NCI-H1092 (cell line): ENCODE measurements around the gene NEAT1.
"Not testable (repeated sequence)": the region's sequence is repeated elsewhere in the genome, so short reads cannot be mapped to it uniquely, and the experiment has no call there.

Source experiments
- DNase-seq: peaks from one replicate; lab custom pipeline; 2025; lab: John Stamatoyannopoulos, UW

Gene NEAT1

GRCh38 chr11:65448418-65449105 is 26.0 kb downstream of the NEAT1 start:
- no peak for DNase-seq

DNA sequence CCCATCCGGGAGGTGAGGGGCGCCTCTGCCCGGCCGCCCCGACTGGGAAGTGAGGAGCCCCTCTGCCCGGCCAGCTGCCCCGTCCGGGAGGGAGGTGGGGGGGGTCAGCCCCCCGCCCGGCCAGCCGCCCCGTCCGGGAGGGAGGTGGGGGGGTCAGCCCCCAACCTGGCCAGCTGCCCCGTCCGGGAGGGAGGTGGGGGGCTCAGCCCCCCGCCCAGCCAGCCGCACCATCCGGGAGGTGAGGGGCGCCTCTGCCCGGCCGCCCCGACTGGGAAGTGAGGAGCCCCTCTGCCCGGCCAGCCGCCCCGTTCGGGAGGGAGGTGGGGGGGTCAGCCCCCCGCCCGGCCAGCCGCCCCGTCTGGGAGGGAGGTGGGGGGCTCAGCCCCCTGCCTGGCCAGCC is 28.7 kb downstream of the NEAT1 start:
- DNase-seq, result not testable (repeated sequence)

DNA sequence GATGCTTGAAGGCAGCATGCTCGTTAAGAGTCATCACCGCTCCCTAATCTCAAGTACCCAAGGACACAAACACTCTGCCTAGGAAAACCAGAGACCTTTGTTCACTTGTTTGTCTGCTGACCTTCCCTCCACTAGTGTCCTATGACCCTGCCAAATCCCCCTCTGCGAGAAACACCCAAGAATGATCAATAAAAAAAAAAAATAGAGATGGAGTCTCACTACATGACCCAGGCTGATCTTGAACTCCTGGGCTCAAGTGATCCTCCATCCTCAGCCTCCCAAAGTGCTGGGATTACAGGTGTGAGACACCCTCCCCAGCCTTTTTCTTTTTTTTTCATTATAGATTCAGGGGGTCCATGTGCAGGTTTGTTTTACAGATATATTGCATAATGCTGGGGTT is 29.7 kb downstream of the NEAT1 start:
- DNase-seq, result not testable (repeated sequence)

- no peak for DNase-seq
Measured at GRCh38 chr11:65452806-65453490, 30.4 kb downstream of the NEAT1 start.

- no peak for DNase-seq
Measured at GRCh38 chr11:65454311-65454695, 31.7 kb downstream of the NEAT1 start.

DNA sequence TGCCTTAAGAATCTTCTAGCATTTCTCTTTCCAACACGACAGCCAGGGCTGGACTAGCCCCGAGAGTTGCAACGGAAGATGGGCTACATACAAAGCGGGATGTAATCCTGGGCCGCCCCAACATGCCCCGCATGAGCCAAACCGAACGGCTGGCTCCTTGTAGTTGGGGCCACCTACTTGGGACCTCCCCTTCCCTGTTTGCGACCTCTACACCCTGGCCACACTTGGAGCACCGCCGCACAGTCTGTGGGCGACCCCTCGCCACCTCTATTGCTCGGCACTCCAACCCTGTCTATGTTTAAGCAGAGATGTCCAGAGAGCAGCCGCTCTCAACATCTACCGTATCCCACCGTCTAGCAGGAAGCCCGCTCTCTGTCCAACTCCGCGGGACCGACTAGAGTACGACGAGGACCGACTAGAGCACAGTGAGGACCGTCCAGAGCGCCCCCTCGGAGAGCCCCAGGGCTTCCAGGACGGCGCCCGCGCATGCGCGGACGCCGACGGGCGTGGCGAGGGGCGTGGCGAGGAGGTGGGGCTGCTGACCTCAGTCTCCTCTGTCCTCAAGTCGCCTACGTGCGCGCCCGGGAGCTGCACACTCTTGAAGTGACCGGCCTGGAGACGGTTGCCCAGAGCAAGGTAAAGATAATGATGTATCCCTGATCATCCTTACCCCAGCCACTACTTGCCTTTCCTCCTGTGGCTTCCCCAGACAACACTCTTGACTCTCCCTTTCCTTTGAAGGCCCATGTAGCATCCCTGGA is 32.3 kb downstream of the NEAT1 start:
- peak; percentile 89 for DNase-seq

DNA sequence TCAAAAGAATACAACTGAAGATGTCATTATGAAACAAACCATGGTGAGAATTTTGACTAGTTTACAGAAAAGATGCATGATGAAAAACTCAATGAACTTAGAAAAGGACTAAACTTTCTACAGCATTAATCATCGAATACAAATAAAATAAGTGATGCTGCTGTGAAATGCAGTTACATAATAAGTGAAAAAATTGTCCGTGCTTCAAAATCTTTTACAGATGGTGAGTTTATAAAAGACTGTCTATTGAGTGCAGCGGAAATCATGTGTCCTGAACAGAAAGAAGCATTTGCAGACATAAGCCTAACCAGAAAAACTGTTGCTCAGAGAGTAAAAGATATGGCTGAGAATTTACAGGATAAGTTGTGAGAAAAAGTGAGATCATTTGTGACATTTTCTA is 33.8 kb downstream of the NEAT1 start:
- no peak for DNase-seq

- no peak for DNase-seq
Measured at GRCh38 chr11:65459552-65459951, 37.0 kb downstream of the NEAT1 start.

DNA sequence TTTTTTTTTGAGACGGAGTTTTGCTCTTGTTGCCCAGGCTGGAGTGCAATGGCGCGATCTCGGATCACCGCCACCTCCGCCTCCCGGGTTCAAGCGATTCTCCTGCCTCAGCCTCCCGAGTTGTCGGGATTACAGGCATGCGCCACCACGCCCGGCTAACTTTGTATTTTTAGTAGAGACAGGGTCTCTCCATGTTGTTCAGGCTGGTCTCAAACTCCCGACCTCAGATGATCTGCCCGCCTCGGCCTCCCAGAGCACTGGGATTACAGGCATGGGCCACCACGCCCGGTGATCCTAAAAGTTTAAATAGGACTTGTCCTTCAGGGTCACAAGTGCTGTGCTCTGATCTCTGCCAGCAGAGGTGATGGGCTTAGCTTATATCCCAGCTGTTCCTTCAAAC is 42.9 kb downstream of the NEAT1 start:
- not testable (repeated sequence) for DNase-seq

GRCh38 chr11:65467306-65467705 is 44.7 kb downstream of the NEAT1 start:
- DNase-seq, result not testable (repeated sequence)

- DNase-seq, result no peak
Measured at GRCh38 chr11:65468874-65469333, 46.3 kb downstream of the NEAT1 start.

GRCh38 chr11:65470433-65471049 is 47.9 kb downstream of the NEAT1 start:
- no peak for DNase-seq

DNA sequence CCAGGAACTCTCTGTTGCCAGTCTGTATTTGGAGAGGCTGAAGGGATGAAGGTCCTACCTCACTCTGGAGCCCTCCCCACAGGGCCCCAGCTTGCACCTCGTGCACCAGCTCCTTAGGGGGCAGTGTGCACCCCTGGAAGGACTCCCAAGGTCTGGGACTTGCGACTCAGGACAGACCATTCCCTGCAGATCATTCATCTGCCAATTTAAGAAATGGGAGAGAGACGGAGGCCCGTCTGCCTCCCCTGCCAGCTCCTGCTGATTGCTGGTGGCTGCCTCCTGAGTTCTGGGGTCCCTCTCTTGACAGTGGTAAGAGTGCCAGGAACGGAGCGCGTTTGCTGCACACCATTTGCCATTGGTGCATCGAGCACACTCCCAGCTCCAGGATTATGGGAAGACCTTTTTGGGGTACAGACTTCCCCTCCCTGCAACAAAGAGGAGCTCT is 48.9 kb downstream of the NEAT1 start:
- DNase-seq, result peak; percentile 36

DNA sequence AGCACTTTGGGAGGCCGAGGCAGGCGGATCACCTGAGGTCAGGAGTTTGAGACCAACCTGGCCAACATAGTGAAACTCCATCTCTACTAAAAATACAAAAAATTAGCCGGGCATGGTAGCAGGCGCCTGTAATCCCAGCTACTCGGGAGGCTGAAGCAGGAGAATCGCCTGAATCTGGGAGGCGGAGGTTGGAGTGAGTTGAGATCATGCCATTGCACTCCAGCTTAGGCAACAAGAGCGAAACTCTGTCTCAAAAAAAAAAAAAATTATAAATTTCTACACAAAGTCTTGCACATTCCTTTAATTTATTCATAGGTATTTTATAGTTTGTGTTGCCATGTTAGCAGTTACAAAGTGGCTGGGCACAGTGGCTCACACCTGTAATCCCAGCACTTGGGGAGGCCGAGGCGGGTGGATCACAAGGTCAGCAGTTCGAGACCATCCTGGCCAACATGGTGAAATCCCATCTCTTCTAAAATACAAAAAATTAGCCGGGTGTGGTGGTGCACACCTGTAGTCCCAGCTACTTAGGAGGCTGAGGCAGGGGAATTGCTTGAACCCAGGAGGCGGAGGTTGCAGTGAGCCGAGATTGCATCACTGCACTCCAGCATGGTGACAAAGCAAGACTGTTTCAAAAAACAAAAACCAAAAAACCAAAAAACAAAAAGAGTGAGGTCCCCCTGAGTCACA is 50.1 kb downstream of the NEAT1 start:
- not testable (repeated sequence) for DNase-seq

DNA sequence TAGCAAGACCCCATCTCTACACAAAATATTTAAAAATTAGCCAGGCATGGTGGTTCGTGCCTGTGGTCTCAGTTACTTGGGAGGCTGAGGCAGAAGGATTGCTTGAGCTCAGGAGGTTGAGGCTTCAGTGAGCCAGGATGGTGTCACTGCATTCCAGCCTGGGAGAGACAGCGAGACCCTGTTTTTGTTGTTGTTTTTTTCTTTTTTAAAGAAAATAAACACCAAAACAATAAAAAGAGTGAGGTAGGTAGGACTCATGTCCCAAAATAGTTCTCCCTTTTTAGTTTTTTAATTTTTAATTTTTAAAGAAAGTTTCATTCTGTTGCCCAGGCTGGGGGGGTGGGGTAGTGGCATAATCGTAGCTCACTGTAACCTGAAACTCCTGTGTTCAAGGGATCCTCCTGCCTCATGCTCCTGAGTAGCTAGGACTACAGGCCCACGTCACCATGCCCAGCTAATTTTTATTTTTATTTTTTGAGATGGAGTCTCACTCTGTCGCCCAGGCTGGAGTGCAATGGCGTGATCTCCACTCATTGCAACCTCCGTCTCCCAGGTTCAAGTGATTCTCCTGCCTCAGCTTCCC is 50.8 kb downstream of the NEAT1 start:
- DNase-seq, result no peak

DNA sequence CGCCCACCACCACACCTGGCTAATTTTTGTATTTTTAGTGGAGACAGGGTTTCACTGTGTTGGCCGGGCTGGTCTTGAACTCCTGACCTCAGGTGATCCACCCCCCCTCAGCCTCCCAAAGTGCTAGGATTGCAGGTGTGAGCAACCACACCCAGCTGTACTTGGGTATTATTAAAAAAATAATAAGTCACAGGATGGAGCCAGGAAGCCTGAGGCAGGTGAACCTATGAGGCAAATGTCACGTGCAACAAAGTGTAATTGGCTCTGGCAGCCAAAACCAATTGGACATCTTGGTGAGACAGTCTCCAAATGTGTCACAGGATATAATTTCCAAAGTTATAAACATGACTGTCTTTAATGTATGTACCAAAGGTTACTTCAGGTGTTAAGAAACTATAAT is 52.3 kb downstream of the NEAT1 start:
- no peak for DNase-seq

GRCh38 chr11:65476632-65477148 is 54.1 kb downstream of the NEAT1 start:
- no peak for DNase-seq

DNA sequence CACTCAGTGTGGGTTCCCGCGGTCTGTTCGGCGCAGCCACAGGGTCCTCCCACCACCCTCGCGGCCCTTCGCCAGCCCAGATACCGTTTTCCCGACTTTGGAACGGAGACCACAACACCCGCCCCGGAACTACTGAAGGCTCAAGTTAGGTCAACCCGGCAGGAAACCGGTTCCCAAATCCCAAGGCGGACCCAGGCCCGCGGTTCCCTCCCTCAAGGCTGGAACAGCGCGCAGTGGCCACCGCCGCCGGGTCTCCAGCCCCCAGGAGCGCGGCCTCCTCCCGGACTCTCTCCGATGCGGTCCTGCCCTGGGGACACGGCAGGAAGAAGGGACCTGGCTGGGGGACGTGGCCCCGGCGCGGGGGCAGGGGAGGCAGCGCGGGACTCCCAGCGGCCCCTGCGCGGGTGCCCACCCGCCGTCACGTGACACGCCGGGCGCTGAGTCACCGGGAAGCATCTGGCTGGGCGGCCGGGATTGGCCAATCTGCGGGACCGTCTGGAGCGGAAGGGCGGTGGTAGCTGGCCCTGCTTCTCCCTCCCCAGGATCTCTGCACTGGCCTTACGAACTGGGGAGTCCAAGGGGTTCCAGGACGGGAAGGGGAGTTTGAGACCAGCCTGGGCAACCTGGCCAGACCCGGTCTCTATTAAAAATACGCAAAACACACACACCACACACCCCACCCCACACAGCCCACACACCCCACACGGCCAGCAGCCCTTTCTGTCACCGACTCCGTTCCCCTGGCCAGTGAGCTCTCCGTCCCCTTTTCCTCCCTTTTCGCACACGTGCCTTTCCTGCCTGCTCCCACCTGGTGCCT is 54.8 kb downstream of the NEAT1 start:
- peak; percentile 90 for DNase-seq

DNA sequence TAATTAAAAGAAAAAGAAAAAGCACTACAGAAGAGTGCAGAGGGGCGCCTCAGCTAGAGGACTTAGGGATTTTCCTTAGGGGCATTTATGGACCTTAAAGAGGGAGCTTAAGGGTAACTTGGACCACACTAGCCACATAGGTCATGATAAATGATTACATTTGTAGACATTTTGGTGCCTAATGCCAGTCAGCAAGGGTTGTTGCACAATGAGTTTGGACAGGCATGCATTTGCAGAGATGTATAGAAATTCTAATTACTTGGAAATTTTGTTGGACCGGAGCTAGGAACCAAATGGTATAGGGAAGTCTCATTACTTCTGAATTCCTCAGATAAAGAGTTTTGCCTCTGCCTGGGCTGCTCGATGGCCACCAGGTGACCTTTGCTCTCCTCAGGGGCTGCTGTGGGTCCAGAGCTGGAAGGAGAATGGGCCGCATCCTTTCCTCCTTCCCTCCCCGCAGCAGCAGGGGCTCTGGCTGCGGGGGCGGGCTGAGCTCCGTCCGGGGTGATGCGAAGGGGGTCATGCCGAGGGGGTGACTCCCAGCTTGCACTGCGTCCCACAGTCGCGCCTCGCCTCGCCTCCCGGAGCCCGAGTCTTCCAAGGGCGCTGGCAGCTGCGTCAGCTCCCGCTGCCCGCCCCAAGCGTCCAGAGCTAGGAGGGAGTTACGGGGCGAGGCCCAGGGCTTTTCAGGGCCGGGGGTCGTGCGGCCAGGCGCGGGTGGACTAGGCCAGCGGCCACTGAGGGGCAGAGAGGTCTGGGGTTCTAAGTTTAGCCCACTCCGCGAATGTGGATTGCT is 56.0 kb downstream of the NEAT1 start:
- no peak for DNase-seq
